ENCODE measurements around the gene PIP4K2A. TPM values are rescaled to one million over a fixed set of nuclear protein-coding genes. Genes with fewer than 3 reads are reported as not detected.

PIP4K2A gene
- total RNA-seq, 1 experiment from 2014 or later: 20.2 TPM

- H3K9ac ChIP-seq (ENCODE audit: low read length): no peak overlapping the region
- intact Hi-C loops (cut with micrococcal nuclease): no loop called here
- H3F3A ChIP-seq (ENCODE audit: low read length, unreplicated experiment): no peaks in the 10 kb centered on the region
- ATAC-seq: no peak
- no peaks in the 10 kb centered on the region for H3K9me2 ChIP-seq (replicated peaks; ENCODE audit: low read length)
- H3K4me3 ChIP-seq (ENCODE audit: low read length): no peak overlapping the region
- H3K36me3 ChIP-seq (ENCODE audit: low read depth, low read length): no peaks in the 10 kb centered on the region
- ChIA-PET POLR2A (ENCODE audit: unreplicated experiment) (no interaction called here), CTCF (no interaction called here)
- peaks cover 87% of the 10 kb centered on the region for H3K79me2 ChIP-seq (ENCODE audit: low read length)
- DNase-seq: no peak
- TF ChIP-seq EZH2 (IDR thresholded peaks at IDR 0.05; ENCODE audit: low read length, unreplicated experiment) (no peak), CTCF (conservative IDR thresholded peaks at IDR 0.05; ENCODE audit: low read depth, low read length) (no peak), EZH2phosphoT487 (IDR thresholded peaks at IDR 0.05; ENCODE audit: borderline replicate concordance, low read length) (no peak)
- H3K4me2 ChIP-seq (ENCODE audit: low read length): no peak overlapping the region
- H3K4me1 ChIP-seq (ENCODE audit: insufficient read depth, low read length): peaks cover 8% of the 10 kb centered on the region; the same call in 1 of the 2 replicates
- H3K27me3 ChIP-seq (ENCODE audit: low read length): no peaks in the 10 kb centered on the region
- no peaks in the 10 kb centered on the region for H3K9me3 ChIP-seq (ENCODE audit: low read length)
- no TSS peak for BruUV-seq (replicated peaks)
- H4K20me1 ChIP-seq (ENCODE audit: low read length): no peaks in the 10 kb centered on the region
- no peak overlapping the region for H3K27ac ChIP-seq (ENCODE audit: low read length)
- no peak overlapping the region for H2AFZ ChIP-seq (ENCODE audit: low read length)
These were observed 45.1 kb downstream of the PIP4K2A start for GRCh38 chr10:22669163-22669711.

GRCh38 chr10:22667093-22667480 lies 47.3 kb downstream of the PIP4K2A start:
- Histone ChIP-seq H3K9ac (ENCODE audit: low read length) (no peak overlapping the region), H3K36me3 (ENCODE audit: low read depth, low read length) (no peaks in the 10 kb centered on the region), H3K9me2 (replicated peaks; ENCODE audit: low read length) (no peaks in the 10 kb centered on the region), H3K4me3 (ENCODE audit: low read length) (no peak overlapping the region), H4K20me1 (ENCODE audit: low read length) (no peaks in the 10 kb centered on the region), H3K27me3 (ENCODE audit: low read length) (no peaks in the 10 kb centered on the region), H2AFZ (ENCODE audit: low read length) (no peak overlapping the region), H3K9me3 (ENCODE audit: low read length) (no peaks in the 10 kb centered on the region), H3K4me1 (ENCODE audit: insufficient read depth, low read length) (0 out of 2 replicates have a peak, but pooled peaks cover under 1% of the 10 kb centered on the region), H3K79me2 (ENCODE audit: low read length) (peaks cover 81% of the 10 kb centered on the region), H3K27ac (ENCODE audit: low read length) (no peak overlapping the region), H3F3A (ENCODE audit: low read length, unreplicated experiment) (no peaks in the 10 kb centered on the region), H3K4me2 (ENCODE audit: low read length) (no peak overlapping the region)
- no peak for DNase-seq
- intact Hi-C loops (cut with micrococcal nuclease): no loop called here
- no peak for ATAC-seq
- no TSS peak for BruUV-seq (replicated peaks)
- POLR2A ChIA-PET (ENCODE audit: unreplicated experiment): interaction anchor here (0.7 kb wide), 1 partner anchor 230 kb away, joined by 10 read pairs; no protein-coding TSS in a partner anchor
- CTCF ChIA-PET: interaction anchor here (0.7 kb wide), 1 partner anchor 77 kb away, joined by 5 read pairs; no protein-coding TSS in a partner anchor
- TF ChIP-seq EZH2 (IDR thresholded peaks at IDR 0.05; ENCODE audit: low read length, unreplicated experiment) (no peak), EZH2phosphoT487 (IDR thresholded peaks at IDR 0.05; ENCODE audit: borderline replicate concordance, low read length) (no peak), CTCF (conservative IDR thresholded peaks at IDR 0.05; ENCODE audit: low read depth, low read length) (no peak)

- Histone ChIP-seq H3K9ac (ENCODE audit: low read length) (no peak overlapping the region), H3K27ac (ENCODE audit: low read length) (no peak overlapping the region), H4K20me1 (ENCODE audit: low read length) (no peaks in the 10 kb centered on the region), H2AFZ (ENCODE audit: low read length) (no peak overlapping the region), H3K79me2 (ENCODE audit: low read length) (peaks cover 80% of the 10 kb centered on the region), H3K4me2 (ENCODE audit: low read length) (no peak overlapping the region), H3K9me2 (replicated peaks; ENCODE audit: low read length) (no peaks in the 10 kb centered on the region), H3F3A (ENCODE audit: low read length, unreplicated experiment) (no peaks in the 10 kb centered on the region), H3K27me3 (ENCODE audit: low read length) (no peaks in the 10 kb centered on the region), H3K4me3 (ENCODE audit: low read length) (no peak overlapping the region), H3K36me3 (ENCODE audit: low read depth, low read length) (no peaks in the 10 kb centered on the region), H3K4me1 (ENCODE audit: insufficient read depth, low read length) (no peaks in the 10 kb centered on the region), H3K9me3 (ENCODE audit: low read length) (no peaks in the 10 kb centered on the region)
- POLR2A ChIA-PET (ENCODE audit: unreplicated experiment): no interaction called here
- no peak for ATAC-seq
- CTCF ChIA-PET: no interaction called here
- DNase-seq: no peak
- intact Hi-C loops (cut with micrococcal nuclease): no loop called here
- TF ChIP-seq CTCF (conservative IDR thresholded peaks at IDR 0.05; ENCODE audit: low read depth, low read length) (no peak), EZH2phosphoT487 (IDR thresholded peaks at IDR 0.05; ENCODE audit: borderline replicate concordance, low read length) (no peak), EZH2 (IDR thresholded peaks at IDR 0.05; ENCODE audit: low read length, unreplicated experiment) (no peak)
- BruUV-seq (replicated peaks): no TSS peak
These were observed 47.9 kb downstream of the PIP4K2A start for GRCh38 chr10:22666287-22667092.

All from PC-3 (cell line).